Measurements from ENCODE around the gene ZNF335. TPM values are rescaled to one million over a fixed set of nuclear protein-coding genes. Genes with fewer than 3 reads are reported as not detected.

The ZNF335 gene
- total and polyA plus RNA-seq, 2 donors (not counting 3 experiments of a cell fraction or from before 2014, with no cell fraction given) = 17.3 to 22.8 TPM

DNA sequence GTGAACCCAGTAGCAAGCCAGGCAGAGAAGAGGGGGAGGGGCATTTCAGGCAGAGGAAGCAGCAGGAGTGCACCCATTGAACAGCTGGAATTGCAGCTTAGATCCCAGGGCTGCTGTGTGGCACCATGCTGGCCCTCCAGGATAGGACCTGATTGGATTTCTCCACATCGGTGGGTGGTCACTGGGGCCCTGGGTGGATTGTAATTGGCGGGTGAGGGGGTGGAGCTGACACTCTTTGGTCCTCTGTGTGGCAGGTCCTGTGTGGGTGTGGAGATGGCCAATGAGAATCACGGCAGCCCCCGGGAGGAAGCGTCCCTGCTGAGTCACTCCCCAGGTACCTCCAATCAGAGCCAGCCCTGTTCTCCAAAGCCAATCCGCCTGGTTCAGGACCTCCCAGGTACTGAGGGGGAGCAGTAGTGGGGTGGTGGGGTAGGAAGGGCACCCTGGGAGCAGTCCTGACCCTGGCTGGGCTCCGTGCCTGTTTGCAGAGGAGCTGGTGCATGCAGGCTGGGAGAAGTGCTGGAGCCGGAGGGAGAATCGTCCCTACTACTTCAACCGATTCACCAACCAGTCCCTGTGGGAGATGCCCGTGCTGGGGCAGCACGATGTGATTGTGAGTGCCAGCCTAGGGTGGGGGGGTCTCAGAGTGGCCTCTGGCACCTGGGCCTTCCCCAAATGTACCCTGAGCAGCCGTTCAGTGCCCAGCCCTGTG is 33.1 kb downstream of the ZNF335 start:
- peaks cover 15% of the 10 kb centered on the region for H3K79me2 ChIP-seq (ENCODE audit: control insufficient read depth, insufficient read depth, low read length)
- no peak for FAIRE-seq
- H3K4me2 ChIP-seq (ENCODE audit: insufficient read depth, low read length) = no peak overlapping the region
- H3K9me3 ChIP-seq (replicated peaks; ENCODE audit: control insufficient read depth, insufficient read depth, low read length) = no peaks in the 10 kb centered on the region
- no peak overlapping the region for H2AFZ ChIP-seq (ENCODE audit: low read depth, low read length)
- no peaks in the 10 kb centered on the region for H4K20me1 ChIP-seq (replicated peaks; ENCODE audit: control insufficient read depth, extremely low read depth, insufficient read depth, low read length)
- DNase-seq (ENCODE audit: low read depth, low spot score) = no peak
- dilution Hi-C loops (cut with MboI; ENCODE audit: extremely low pct_ligation_motif_present, low sequenced_read_pairs) = no loop called here
- H3K4me3 ChIP-seq (replicated peaks in 1 of 3; ENCODE audit: insufficient read depth in 1 of 3, low read depth in 1 of 3, low read length in 3 of 3) = no peak overlapping the region
- H3K9me1 ChIP-seq (replicated peaks; ENCODE audit: control insufficient read depth, extremely low read depth, insufficient read depth, low read length) = no peaks in the 10 kb centered on the region
- peaks cover 15 to 44% of the 10 kb centered on the region in 2 experiments for H3K36me3 ChIP-seq (ENCODE audit: control insufficient read depth in 2 of 2, extremely low read depth in 1 of 2, insufficient read depth in 2 of 2, low read length in 2 of 2)
- no peak overlapping the region for H3K9ac ChIP-seq (replicated peaks; ENCODE audit: extremely low read depth, insufficient read depth, low read length)
- H3K27ac ChIP-seq (ENCODE audit: insufficient read depth, low read depth, low read length) = no peak overlapping the region
- peaks cover 6% of the 10 kb centered on the region for H3K4me1 ChIP-seq (ENCODE audit: control insufficient read depth, extremely low read depth, insufficient read depth, low read length)
- TF ChIP-seq, protein P1, sequence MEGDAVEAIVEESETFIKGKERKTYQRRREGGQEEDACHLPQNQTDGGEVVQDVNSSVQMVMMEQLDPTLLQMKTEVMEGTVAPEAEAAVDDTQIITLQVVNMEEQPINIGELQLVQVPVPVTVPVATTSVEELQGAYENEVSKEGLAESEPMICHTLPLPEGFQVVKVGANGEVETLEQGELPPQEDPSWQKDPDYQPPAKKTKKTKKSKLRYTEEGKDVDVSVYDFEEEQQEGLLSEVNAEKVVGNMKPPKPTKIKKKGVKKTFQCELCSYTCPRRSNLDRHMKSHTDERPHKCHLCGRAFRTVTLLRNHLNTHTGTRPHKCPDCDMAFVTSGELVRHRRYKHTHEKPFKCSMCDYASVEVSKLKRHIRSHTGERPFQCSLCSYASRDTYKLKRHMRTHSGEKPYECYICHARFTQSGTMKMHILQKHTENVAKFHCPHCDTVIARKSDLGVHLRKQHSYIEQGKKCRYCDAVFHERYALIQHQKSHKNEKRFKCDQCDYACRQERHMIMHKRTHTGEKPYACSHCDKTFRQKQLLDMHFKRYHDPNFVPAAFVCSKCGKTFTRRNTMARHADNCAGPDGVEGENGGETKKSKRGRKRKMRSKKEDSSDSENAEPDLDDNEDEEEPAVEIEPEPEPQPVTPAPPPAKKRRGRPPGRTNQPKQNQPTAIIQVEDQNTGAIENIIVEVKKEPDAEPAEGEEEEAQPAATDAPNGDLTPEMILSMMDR (IDR thresholded peaks at IDR 0.05; ENCODE audit: extremely low read depth in 1 of 2, insufficient read depth in 1 of 2, low read depth in 1 of 2, low read length in 2 of 2) = no peak
- no peak for TF ChIP-seq POLR2A (IDR thresholded peaks at IDR 0.05; ENCODE audit: low read depth, low read length)
- TF ChIP-seq GATA2 (IDR thresholded peaks at IDR 0.05; ENCODE audit: insufficient read depth, insufficient read length, low read depth, low read length) = no peak
- TF ChIP-seq MYC (IDR thresholded peaks at IDR 0.05; ENCODE audit: low read depth, low read length) = no peak
- TF ChIP-seq, protein P2, sequence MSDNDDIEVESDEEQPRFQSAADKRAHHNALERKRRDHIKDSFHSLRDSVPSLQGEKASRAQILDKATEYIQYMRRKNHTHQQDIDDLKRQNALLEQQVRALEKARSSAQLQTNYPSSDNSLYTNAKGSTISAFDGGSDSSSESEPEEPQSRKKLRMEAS (IDR thresholded peaks at IDR 0.05; ENCODE audit: insufficient read depth, insufficient read length) = no peak
- no peak for TF ChIP-seq EZH2 (IDR thresholded peaks at IDR 0.05; ENCODE audit: borderline replicate concordance, low read depth, low read length, severe bottlenecking)
- no peaks in the 10 kb centered on the region for H3K27me3 ChIP-seq (ENCODE audit: control insufficient read depth in 2 of 2, insufficient read depth in 2 of 2, low read length in 2 of 2)
- BruUV-seq (replicated peaks) = no TSS peak
- ChIA-PET CTCF (no interaction called here), POLR2A (no interaction called here)
- intact Hi-C loops (cut with micrococcal nuclease) = no loop called here
